KMS-11 (cell line): Measurements from ENCODE around the gene DGKG.

Experiments
- H2AFZ ChIP-seq: fragments of 200-600 bp; sonication (generic); 2 replicates; pipeline ENCODE4 v1.6.1; 2016; ENCODE audit warnings: antibody characterized with exemption, mixed run types, low read depth
- H3K27ac ChIP-seq: fragments of 200-600 bp; sonication (generic); 2 replicates; pipeline ENCODE4 v1.6.1; 2016; ENCODE audit warnings: mild to moderate bottlenecking, mixed run types
- H3K27me3 ChIP-seq: fragments of 200-600 bp; sonication (generic); 2 replicates; pipeline ENCODE4 v1.6.1; 2017; ENCODE audit warnings: mild to moderate bottlenecking, low read depth, mixed run types, moderate library complexity; ENCODE audit not compliant: insufficient read depth
- H3K36me3 ChIP-seq: fragments of 200-600 bp; sonication (generic); 2 replicates; pipeline ENCODE4 v1.6.1; 2017; ENCODE audit warnings: mild to moderate bottlenecking, mixed run types; ENCODE audit not compliant: insufficient read depth
- H3K4me1 ChIP-seq: fragments of 200-600 bp; sonication (generic); 2 replicates; pipeline ENCODE4 v1.6.1; 2016; ENCODE audit warnings: mild to moderate bottlenecking, low read depth, mixed run types; ENCODE audit not compliant: poor library complexity, severe bottlenecking
- H3K4me2 ChIP-seq: fragments of 200-600 bp; sonication (generic); 2 replicates; pipeline ENCODE4 v1.7.0; 2016; ENCODE audit warnings: mild to moderate bottlenecking, mixed run types
- H3K4me3 ChIP-seq: fragments of 200-600 bp; sonication (generic); IDR thresholded peaks from 2 replicates; pipeline ENCODE4 v1.6.1; 2017; ENCODE audit warnings: low read depth, low read length, mixed read lengths; ENCODE audit not compliant: insufficient read depth
- H3K79me2 ChIP-seq: fragments of 200-600 bp; sonication (generic); 2 replicates; pipeline ENCODE4 v1.6.1; 2016; ENCODE audit warnings: low read depth, mixed run types; ENCODE audit not compliant: insufficient read depth
- H3K9ac ChIP-seq: fragments of 200-600 bp; sonication (generic); 2 replicates; pipeline ENCODE4 v1.6.1; 2016; ENCODE audit warnings: mild to moderate bottlenecking, mixed run types
- H4K20me1 ChIP-seq: fragments of 200-600 bp; sonication (generic); 2 replicates; pipeline ENCODE4 v1.6.1; 2016; ENCODE audit warnings: mild to moderate bottlenecking, mixed run types; ENCODE audit not compliant: insufficient read depth
- TF ChIP-seq, protein P1 (sequence below): fragments of 200-600 bp; sonication (generic); conservative IDR thresholded peaks from 2 replicates; pipeline ENCODE4 v1.6.1; 2017; ENCODE audit warnings: low read depth, mild to moderate bottlenecking, antibody characterized with exemption, low read length, moderate library complexity, mixed read lengths

The DGKG gene

GRCh38 chr3:186239321-186239720 is 122.7 kb downstream of the DGKG start:
- 0 out of 2 replicates have a peak, but pooled peaks cover 5% of the 10 kb centered on the region for H3K79me2 ChIP-seq
- no peak overlapping the region for H3K4me3 ChIP-seq
- H3K9ac ChIP-seq, result no peak overlapping the region
- TF ChIP-seq, protein P1, sequence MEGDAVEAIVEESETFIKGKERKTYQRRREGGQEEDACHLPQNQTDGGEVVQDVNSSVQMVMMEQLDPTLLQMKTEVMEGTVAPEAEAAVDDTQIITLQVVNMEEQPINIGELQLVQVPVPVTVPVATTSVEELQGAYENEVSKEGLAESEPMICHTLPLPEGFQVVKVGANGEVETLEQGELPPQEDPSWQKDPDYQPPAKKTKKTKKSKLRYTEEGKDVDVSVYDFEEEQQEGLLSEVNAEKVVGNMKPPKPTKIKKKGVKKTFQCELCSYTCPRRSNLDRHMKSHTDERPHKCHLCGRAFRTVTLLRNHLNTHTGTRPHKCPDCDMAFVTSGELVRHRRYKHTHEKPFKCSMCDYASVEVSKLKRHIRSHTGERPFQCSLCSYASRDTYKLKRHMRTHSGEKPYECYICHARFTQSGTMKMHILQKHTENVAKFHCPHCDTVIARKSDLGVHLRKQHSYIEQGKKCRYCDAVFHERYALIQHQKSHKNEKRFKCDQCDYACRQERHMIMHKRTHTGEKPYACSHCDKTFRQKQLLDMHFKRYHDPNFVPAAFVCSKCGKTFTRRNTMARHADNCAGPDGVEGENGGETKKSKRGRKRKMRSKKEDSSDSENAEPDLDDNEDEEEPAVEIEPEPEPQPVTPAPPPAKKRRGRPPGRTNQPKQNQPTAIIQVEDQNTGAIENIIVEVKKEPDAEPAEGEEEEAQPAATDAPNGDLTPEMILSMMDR, result no peak
- H3K36me3 ChIP-seq, result no peaks in the 10 kb centered on the region
- H3K4me2 ChIP-seq, result no peak overlapping the region
- H2AFZ ChIP-seq, result no peak overlapping the region
- H3K27ac ChIP-seq, result no peak overlapping the region
- no peaks in the 10 kb centered on the region for H3K27me3 ChIP-seq
- H4K20me1 ChIP-seq, result no peaks in the 10 kb centered on the region
- peaks cover 60% of the 10 kb centered on the region for H3K4me1 ChIP-seq

DNA sequence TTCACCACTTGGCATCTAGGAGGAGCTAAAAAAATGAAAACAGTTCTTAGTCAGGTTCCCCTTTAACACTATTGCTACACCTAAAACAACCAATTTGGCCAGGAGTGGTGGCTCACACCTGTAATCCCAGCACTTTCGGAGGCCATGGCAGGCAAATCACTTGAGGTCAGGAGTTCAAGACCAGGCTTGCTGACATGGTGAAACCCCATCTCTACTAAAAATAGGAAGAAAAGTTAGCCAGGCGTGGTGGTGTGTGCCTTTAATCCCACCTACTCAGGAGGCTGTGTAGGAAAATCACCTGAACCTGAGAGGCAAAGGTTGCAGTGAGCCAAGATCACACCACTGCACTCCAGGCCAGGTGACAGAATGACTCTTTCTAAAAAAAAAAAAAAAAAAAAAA is 124.1 kb downstream of the DGKG start:
- peaks cover 61% of the 10 kb centered on the region for H3K4me1 ChIP-seq
- no peak overlapping the region for H3K4me3 ChIP-seq
- H3K9ac ChIP-seq, result no peak overlapping the region
- no peaks in the 10 kb centered on the region for H3K36me3 ChIP-seq
- no peak overlapping the region; the same call in 1 of the 2 replicates for H3K4me2 ChIP-seq
- no peak overlapping the region for H2AFZ ChIP-seq
- H3K27ac ChIP-seq, result no peak overlapping the region
- TF ChIP-seq, protein P1, result no peak
- H3K27me3 ChIP-seq, result no peaks in the 10 kb centered on the region
- H3K79me2 ChIP-seq, result 0 out of 2 replicates have a peak, but pooled peaks cover 5% of the 10 kb centered on the region
- H4K20me1 ChIP-seq, result no peaks in the 10 kb centered on the region

GRCh38 chr3:186236357-186237020 is 125.5 kb downstream of the DGKG start:
- Histone ChIP-seq H3K4me2 (peak overlapping the region; percentile 66), H3K27me3 (no peaks in the 10 kb centered on the region)
- TF ChIP-seq, protein P1, result no peak

GRCh38 chr3:186235554-186235953 is 126.5 kb downstream of the DGKG start:
- Histone ChIP-seq H3K36me3 (no peaks in the 10 kb centered on the region), H3K4me3 (peak overlapping the region; percentile 45), H3K79me2 (0 out of 2 replicates have a peak, but pooled peaks cover 5% of the 10 kb centered on the region), H3K27ac (peak overlapping the region; percentile 44), H3K4me1 (peaks cover 49% of the 10 kb centered on the region), H3K4me2 (peak overlapping the region; percentile 66), H3K9ac (peak overlapping the region; percentile 28), H4K20me1 (no peaks in the 10 kb centered on the region), H2AFZ (peak overlapping the region; percentile 18; the same call in 1 of the 2 replicates), H3K27me3 (no peaks in the 10 kb centered on the region)
- TF ChIP-seq, protein P1, result no peak

More at GRCh38 chr3:186236357-186237020, 125.5 kb downstream of the DGKG start:
- Histone ChIP-seq H4K20me1 (no peaks in the 10 kb centered on the region), H3K9ac (no peak overlapping the region), H2AFZ (no peak overlapping the region), H3K27ac (no peak overlapping the region), H3K4me1 (peaks cover 55% of the 10 kb centered on the region), H3K36me3 (no peaks in the 10 kb centered on the region), H3K4me3 (no peak overlapping the region), H3K79me2 (0 out of 2 replicates have a peak, but pooled peaks cover 5% of the 10 kb centered on the region)
